H9 (cell line): Measurements from ENCODE around the gene PPP1R13B. TPM values are rescaled to one million over a fixed set of nuclear protein-coding genes. Genes with fewer than 3 reads are reported as not detected.

Experiments
- DNase-seq: peaks from one replicate; pipeline ENCODE4 v3.0.0-alpha.2; 2017
- H2AFZ ChIP-seq: one replicate; pipeline ENCODE4 v1.6.1; 2013; ENCODE audit warnings: mild to moderate bottlenecking, low read length, control low read depth, moderate library complexity
- H2AK5ac ChIP-seq: 2 replicates; pipeline ENCODE4 v1.6.1; 2013; ENCODE audit warnings: low read length, control low read depth, mixed read lengths; ENCODE audit not compliant: insufficient read length
- H2BK120ac ChIP-seq: one replicate; pipeline ENCODE4 v1.6.1; 2013; ENCODE audit warnings: low read depth, mild to moderate bottlenecking, low read length, control low read depth, inconsistent platforms; ENCODE audit not compliant: poor library complexity, severe bottlenecking
- H2BK12ac ChIP-seq: 2 replicates; pipeline ENCODE4 v1.6.1; 2013; ENCODE audit warnings: low read length, control low read depth, mixed read lengths, low read depth; ENCODE audit not compliant: insufficient read length
- H2BK15ac ChIP-seq: 2 replicates; pipeline ENCODE4 v1.6.1; 2013; ENCODE audit warnings: low read depth, low read length, control low read depth
- H2BK20ac ChIP-seq: one replicate; pipeline ENCODE4 v1.6.1; 2013; ENCODE audit warnings: low read depth, mild to moderate bottlenecking, low read length, control low read depth, inconsistent platforms; ENCODE audit not compliant: poor library complexity, severe bottlenecking
- H2BK5ac ChIP-seq: 2 replicates; pipeline ENCODE4 v1.6.1; 2013; ENCODE audit warnings: low read length, control low read depth, mixed read lengths; ENCODE audit not compliant: insufficient read length
- H3K14ac ChIP-seq: 2 replicates; pipeline ENCODE4 v1.6.1; 2013; ENCODE audit warnings: low read length, control low read depth; ENCODE audit not compliant: insufficient read depth
- H3K18ac ChIP-seq: 2 replicates; pipeline ENCODE4 v1.6.1; 2013; ENCODE audit warnings: low read depth, mild to moderate bottlenecking, mixed read lengths, low read length, control low read depth; ENCODE audit not compliant: insufficient read length
- H3K23ac ChIP-seq: 2 replicates; pipeline ENCODE4 v1.6.1; 2013; ENCODE audit warnings: low read length, control low read depth, mixed read lengths, low read depth; ENCODE audit not compliant: insufficient read length
- H3K23me2 ChIP-seq: 2 replicates; pipeline ENCODE4 v1.6.1; 2013; ENCODE audit warnings: low read depth, mild to moderate bottlenecking, mixed read lengths, low read length, control low read depth; ENCODE audit not compliant: insufficient read length, poor library complexity, severe bottlenecking
- H3K27ac ChIP-seq: 2 replicates; pipeline ENCODE4 v1.5.1; 2013; ENCODE audit warnings: low read length, control low read depth, mixed read lengths, low read depth; ENCODE audit not compliant: insufficient read length
- H3K27me3 ChIP-seq: 2 replicates; pipeline ENCODE4 v1.6.1; 2013; ENCODE audit warnings: low read length, control low read depth, inconsistent platforms; ENCODE audit not compliant: insufficient read depth
- H3K4ac ChIP-seq: 2 replicates; pipeline ENCODE4 v1.6.1; 2013; ENCODE audit warnings: low read depth, mild to moderate bottlenecking, control low read depth, inconsistent platforms, low read length, moderate library complexity
- H3K4me1 ChIP-seq: 2 replicates; pipeline ENCODE4 v1.6.1; 2013; ENCODE audit warnings: low read length, control low read depth, inconsistent platforms; ENCODE audit not compliant: insufficient read depth
- H3K4me2 ChIP-seq: 2 replicates; pipeline ENCODE4 v1.6.1; 2013; ENCODE audit warnings: low read length, control low read depth, mixed read lengths; ENCODE audit not compliant: insufficient read length, insufficient read depth
- H3K56ac ChIP-seq: 2 replicates; pipeline ENCODE4 v1.6.1; 2013; ENCODE audit warnings: low read depth, mild to moderate bottlenecking, mixed read lengths, low read length, control low read depth; ENCODE audit not compliant: insufficient read length
- H3K79me1 ChIP-seq: 2 replicates; pipeline ENCODE4 v1.6.1; 2013; ENCODE audit warnings: low read depth, mild to moderate bottlenecking, moderate library complexity, low read length, control low read depth, inconsistent platforms; ENCODE audit not compliant: insufficient read depth, poor library complexity, severe bottlenecking
- H3K79me2 ChIP-seq: 2 replicates; pipeline ENCODE4 v1.6.1; 2013; ENCODE audit warnings: low read length, control low read depth, inconsistent platforms; ENCODE audit not compliant: insufficient read depth
- H3K9ac ChIP-seq: 2 replicates; pipeline ENCODE4 v1.6.1; 2013; ENCODE audit warnings: low read length, control low read depth, mixed read lengths; ENCODE audit not compliant: insufficient read length; ENCODE audit errors: extremely low read depth
- H3K9me3 ChIP-seq: one replicate; pipeline ENCODE4 v1.6.1; 2013; ENCODE audit warnings: low read depth, low read length, inconsistent platforms; ENCODE audit not compliant: control insufficient read depth
- H3T11ph ChIP-seq: one replicate; pipeline ENCODE4 v1.6.1; 2013; ENCODE audit warnings: mild to moderate bottlenecking, low read length, control low read depth, inconsistent platforms
- H4K20me1 ChIP-seq: one replicate; pipeline ENCODE4 v1.6.1; 2013; ENCODE audit not compliant: control insufficient read depth, insufficient read length, insufficient read depth
- H4K5ac ChIP-seq: 2 replicates; pipeline ENCODE4 v1.6.1; 2013; ENCODE audit warnings: low read depth, mild to moderate bottlenecking, mixed read lengths, low read length, control low read depth; ENCODE audit not compliant: insufficient read length
- H4K8ac ChIP-seq: replicated peaks from 2 replicates; pipeline ENCODE4 v1.6.1; 2013; ENCODE audit warnings: low read length, control low read depth, mixed read lengths, low read depth; ENCODE audit not compliant: insufficient read length
- H4K91ac ChIP-seq: 2 replicates; pipeline ENCODE4 v1.6.1; 2013; ENCODE audit warnings: low read depth, mild to moderate bottlenecking, moderate library complexity, mixed read lengths, low read length, control low read depth; ENCODE audit not compliant: insufficient read length
- H3K27ac Mint-ChIP-seq, 3 experiments: 2 replicates in 2 of 3; 3 replicates in 1 of 3; pipeline ENCODE4 v1.8.0; 2020 to 2021; ENCODE audit warnings: mixed read lengths in 3 of 3, mild to moderate bottlenecking in 1 of 3, moderate library complexity in 1 of 3
- H3K27me3 Mint-ChIP-seq: 2 replicates; pipeline ENCODE4 v1.8.0; 2021; ENCODE audit warnings: low read depth, mild to moderate bottlenecking, moderate library complexity, mixed read lengths
- H3K36me3 Mint-ChIP-seq, 3 experiments: 2 replicates in 2 of 3; 3 replicates in 1 of 3; pipeline ENCODE4 v1.8.0; 2020 to 2021; ENCODE audit warnings: low read depth in 3 of 3, mixed read lengths in 3 of 3; ENCODE audit not compliant: insufficient read depth in 1 of 3
- H3K4me1 Mint-ChIP-seq, 2 experiments: 2 replicates each; pipeline ENCODE4 v1.8.0; 2020; ENCODE audit warnings: mixed read lengths in 2 of 2
- H3K4me3 Mint-ChIP-seq, 2 experiments: 2 replicates in 1 of 2; 3 replicates in 1 of 2; pipeline ENCODE4 v1.8.0; 2020 to 2021; ENCODE audit warnings: mild to moderate bottlenecking in 2 of 2, mixed read lengths in 2 of 2, moderate library complexity in 1 of 2
- H3K9me3 Mint-ChIP-seq, 2 experiments: 2 replicates in 1 of 2; 3 replicates in 1 of 2; pipeline ENCODE4 v1.8.0; 2020; ENCODE audit warnings: mild to moderate bottlenecking in 2 of 2, mixed read lengths in 2 of 2, moderate library complexity in 1 of 2
- WGBS: extraction: QIAGEN DNeasy Blood & Tissue Kit; methylation state at CpG from one replicate; pipeline ENCODE4 v1.1.7; 2013; ENCODE audit warnings: missing lambda C conversion rate, low lambda C conversion rate, mixed read lengths; ENCODE audit not compliant: insufficient read length; ENCODE audit errors: extremely low coverage; 5-methylcytosine and 5-hydroxymethylcytosine counted together
- total RNA-seq: library from RNA; stranded (reverse); gene quantifications from 2 replicates; pipeline ENCODE4 v1.2.1, GENCODE V29; 2021
- TF ChIP-seq, protein P1 (sequence below): fragments of 200-600 bp; sonication (generic); conservative IDR thresholded peaks from 3 replicates; pipeline ENCODE4 v1.8.0; 2021; ENCODE audit warnings: antibody characterized with exemption, mild to moderate bottlenecking

The PPP1R13B gene
- total RNA-seq, 1 experiment from 2014 or later: 6.0 TPM

DNA sequence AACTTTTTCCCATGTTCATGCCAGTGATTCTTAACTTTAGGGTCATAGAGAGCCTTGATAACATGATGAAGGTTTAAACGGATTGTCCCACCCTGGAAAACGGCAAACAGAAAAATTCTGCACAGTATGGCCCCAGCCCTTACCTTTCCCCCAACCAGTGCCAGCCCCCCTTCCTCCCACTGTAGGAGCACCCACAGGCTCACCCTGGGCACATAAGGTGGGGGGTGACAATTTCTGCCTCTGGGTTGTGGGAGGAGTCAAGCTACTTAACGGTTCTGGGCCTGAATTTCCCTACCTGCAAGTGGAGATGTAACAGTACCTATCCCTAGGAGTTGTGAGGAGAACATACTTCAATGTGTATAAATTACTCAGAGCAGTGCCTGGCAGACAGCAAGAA, 150.2 kb downstream of the PPP1R13B start:
- H2BK120ac ChIP-seq: no peak overlapping the region
- H3K56ac ChIP-seq: no peak overlapping the region
- no peaks in the 10 kb centered on the region for H3K4me1 ChIP-seq
- H3K4me1 Mint-ChIP-seq: peaks cover 10 to 13% of the 10 kb centered on the region in 2 experiments; a peak in 3 of 4 replicates
- H3K27me3 ChIP-seq: no peaks in the 10 kb centered on the region
- no peaks in the 10 kb centered on the region for H3K23me2 ChIP-seq
- H3K18ac ChIP-seq: no peak overlapping the region
- H2BK20ac ChIP-seq: no peak overlapping the region
- H4K5ac ChIP-seq: no peak overlapping the region
- peak overlapping the region in 2 of 3 experiments; percentile 61 to 77; a peak in 3 of 7 replicates for H3K27ac Mint-ChIP-seq
- WGBS: no CpG with 5 or more reads among the region's 3 CpGs
- H3K27ac ChIP-seq: no peak overlapping the region
- H4K8ac ChIP-seq: no peak overlapping the region
- no peaks in the 10 kb centered on the region for H3K9me3 ChIP-seq
- no peak overlapping the region for H3T11ph ChIP-seq
- H3K79me1 ChIP-seq: no peaks in the 10 kb centered on the region
- peaks cover 5 to 44% (median 30%) of the 10 kb centered on the region in 3 experiments; a peak in 6 of 7 replicates for H3K36me3 Mint-ChIP-seq
- peaks cover 3% of the 10 kb centered on the region for H4K20me1 ChIP-seq
- no peaks in the 10 kb centered on the region for H3K79me2 ChIP-seq
- H3K23ac ChIP-seq: no peak overlapping the region
- H3K9me3 Mint-ChIP-seq: no peaks in the 10 kb centered on the region; a peak in 1 of 5 replicates
- no peak overlapping the region for H4K91ac ChIP-seq
- no peak overlapping the region for H2BK12ac ChIP-seq
- no peak overlapping the region for H3K4ac ChIP-seq
- no peak overlapping the region for H3K14ac ChIP-seq
- no peak overlapping the region for H2BK5ac ChIP-seq
- H3K9ac ChIP-seq: no peak overlapping the region
- TF ChIP-seq, protein P1, sequence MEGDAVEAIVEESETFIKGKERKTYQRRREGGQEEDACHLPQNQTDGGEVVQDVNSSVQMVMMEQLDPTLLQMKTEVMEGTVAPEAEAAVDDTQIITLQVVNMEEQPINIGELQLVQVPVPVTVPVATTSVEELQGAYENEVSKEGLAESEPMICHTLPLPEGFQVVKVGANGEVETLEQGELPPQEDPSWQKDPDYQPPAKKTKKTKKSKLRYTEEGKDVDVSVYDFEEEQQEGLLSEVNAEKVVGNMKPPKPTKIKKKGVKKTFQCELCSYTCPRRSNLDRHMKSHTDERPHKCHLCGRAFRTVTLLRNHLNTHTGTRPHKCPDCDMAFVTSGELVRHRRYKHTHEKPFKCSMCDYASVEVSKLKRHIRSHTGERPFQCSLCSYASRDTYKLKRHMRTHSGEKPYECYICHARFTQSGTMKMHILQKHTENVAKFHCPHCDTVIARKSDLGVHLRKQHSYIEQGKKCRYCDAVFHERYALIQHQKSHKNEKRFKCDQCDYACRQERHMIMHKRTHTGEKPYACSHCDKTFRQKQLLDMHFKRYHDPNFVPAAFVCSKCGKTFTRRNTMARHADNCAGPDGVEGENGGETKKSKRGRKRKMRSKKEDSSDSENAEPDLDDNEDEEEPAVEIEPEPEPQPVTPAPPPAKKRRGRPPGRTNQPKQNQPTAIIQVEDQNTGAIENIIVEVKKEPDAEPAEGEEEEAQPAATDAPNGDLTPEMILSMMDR: no peak
- no peak overlapping the region for H2AFZ ChIP-seq
- no peak for DNase-seq
- H3K4me2 ChIP-seq: no peak overlapping the region
- H3K27me3 Mint-ChIP-seq: peaks cover 1% of the 10 kb centered on the region; the same call in 1 of the 2 replicates
- no peak overlapping the region for H3K4me3 Mint-ChIP-seq
- no peak overlapping the region for H2BK15ac ChIP-seq
- H2AK5ac ChIP-seq: no peak overlapping the region
